Measurements from ENCODE around the gene SIAH1. TPM values are rescaled to one million over a fixed set of nuclear protein-coding genes. Genes with fewer than 3 reads are reported as not detected.

Gene SIAH1
- total RNA-seq, 1 experiment from 2014 or later = 29.9 TPM

DNA sequence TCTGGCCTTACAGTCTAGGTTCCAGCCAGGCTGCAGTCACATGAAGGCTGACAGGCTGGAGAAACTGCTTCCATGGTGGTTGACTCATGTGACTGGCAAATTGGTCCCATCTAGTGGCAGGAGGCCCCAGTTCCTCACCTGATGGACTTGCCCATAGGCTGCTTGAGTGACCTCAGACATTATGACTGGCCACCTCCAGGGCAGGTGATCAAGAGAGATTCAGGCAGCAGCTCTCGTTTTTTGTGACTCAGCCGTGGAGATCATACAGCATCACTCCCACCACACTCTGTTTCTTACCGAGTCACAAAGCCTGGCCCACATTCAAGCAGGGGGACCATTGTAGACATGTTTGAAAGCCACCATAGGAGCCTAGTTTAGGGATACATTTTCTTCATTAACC, 34.5 kb downstream of the SIAH1 start (continued):
- TF ChIP-seq IRF2 (CRISPR knock-in tag; IDR thresholded peaks at IDR 0.05; ENCODE audit: borderline replicate concordance, low read depth) = no peak
- TF ChIP-seq SP1 (CRISPR knock-in tag; conservative IDR thresholded peaks at IDR 0.05) = no peak

GRCh38 chr16:48347980-48348379, 37.2 kb downstream of the SIAH1 start:
- Mint-ChIP-seq H3K36me3 (peaks cover 30% of the 10 kb centered on the region), H3K27ac (no peak overlapping the region), H3K9me3 (no peaks in the 10 kb centered on the region), H3K4me3 (no peak overlapping the region), H3K4me1 (no peaks in the 10 kb centered on the region), H3K27me3 (ENCODE audit: low read depth) (no peaks in the 10 kb centered on the region)
- ATAC-seq = no peak
- no peak for TF ChIP-seq TEAD1 (CRISPR knock-in tag; IDR thresholded peaks at IDR 0.05)
- TF ChIP-seq ZBTB43 (CRISPR knock-in tag; IDR thresholded peaks at IDR 0.05) = no peak
- TF ChIP-seq MXD4 (CRISPR knock-in tag; IDR thresholded peaks at IDR 0.05; ENCODE audit: borderline replicate concordance) = no peak
- TF ChIP-seq EMX1 (CRISPR knock-in tag; IDR thresholded peaks at IDR 0.05) = no peak
- no peak for TF ChIP-seq JUN (CRISPR knock-in tag; IDR thresholded peaks at IDR 0.05)
- TF ChIP-seq ZNF532 (CRISPR knock-in tag; IDR thresholded peaks at IDR 0.05; ENCODE audit: borderline replicate concordance) = no peak
- TF ChIP-seq FOXK1 (CRISPR knock-in tag; IDR thresholded peaks at IDR 0.05) = no peak
- no peak for TF ChIP-seq FOXP1 (CRISPR knock-in tag; IDR thresholded peaks at IDR 0.05; ENCODE audit: borderline replicate concordance)
- TF ChIP-seq, protein P1, sequence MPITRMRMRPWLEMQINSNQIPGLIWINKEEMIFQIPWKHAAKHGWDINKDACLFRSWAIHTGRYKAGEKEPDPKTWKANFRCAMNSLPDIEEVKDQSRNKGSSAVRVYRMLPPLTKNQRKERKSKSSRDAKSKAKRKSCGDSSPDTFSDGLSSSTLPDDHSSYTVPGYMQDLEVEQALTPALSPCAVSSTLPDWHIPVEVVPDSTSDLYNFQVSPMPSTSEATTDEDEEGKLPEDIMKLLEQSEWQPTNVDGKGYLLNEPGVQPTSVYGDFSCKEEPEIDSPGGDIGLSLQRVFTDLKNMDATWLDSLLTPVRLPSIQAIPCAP (CRISPR knock-in tag; IDR thresholded peaks at IDR 0.05) = no peak
- no peak for TF ChIP-seq FOXP4 (CRISPR knock-in tag; IDR thresholded peaks at IDR 0.05)
- TF ChIP-seq CBFB (CRISPR knock-in tag; IDR thresholded peaks at IDR 0.05; ENCODE audit: low read depth) = no peak
- CTCF ChIA-PET = no interaction called here
- DNase-seq (ENCODE audit: low spot score) = no peak
- POLR2A ChIA-PET = no interaction called here

DNA sequence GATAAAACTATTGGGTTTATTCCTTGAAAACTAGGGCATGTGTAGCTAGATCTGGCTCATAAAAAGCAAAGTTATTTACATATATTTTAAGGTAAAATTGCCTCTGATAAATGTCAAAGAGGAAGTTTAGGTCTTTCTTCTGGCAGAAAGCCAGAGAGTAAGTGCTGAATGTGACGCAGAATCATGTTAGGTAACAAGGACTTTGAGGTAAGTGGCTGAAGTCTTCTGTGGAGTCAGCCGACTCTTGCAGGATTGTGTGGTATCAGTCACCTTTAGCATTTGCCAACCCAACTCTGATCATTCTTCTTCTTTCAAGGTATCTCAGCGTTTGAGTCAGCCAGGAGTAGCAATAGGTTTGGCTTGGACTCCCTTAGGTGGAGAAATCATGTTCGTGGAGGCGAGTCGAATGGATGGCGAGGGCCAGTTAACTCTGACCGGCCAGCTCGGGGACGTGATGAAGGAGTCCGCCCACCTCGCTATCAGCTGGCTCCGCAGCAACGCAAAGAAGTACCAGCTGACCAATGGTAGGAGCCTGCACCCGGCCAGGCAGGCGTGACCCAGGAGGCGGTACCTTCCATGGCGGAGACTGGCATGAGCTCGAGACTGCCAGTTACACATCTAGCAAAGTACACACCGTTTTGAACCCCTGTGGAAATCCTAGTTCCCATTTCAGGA, 37.9 kb downstream of the SIAH1 start:
- no peak overlapping the region for H3K27ac Mint-ChIP-seq
- ChIA-PET CTCF (no interaction called here), POLR2A (no interaction called here)
- H3K9me3 Mint-ChIP-seq = no peaks in the 10 kb centered on the region
- DNase-seq (ENCODE audit: low spot score) (no peak), ATAC-seq (no peak)
- no peaks in the 10 kb centered on the region for H3K4me1 Mint-ChIP-seq
- peaks cover 30% of the 10 kb centered on the region for H3K36me3 Mint-ChIP-seq
- no peak overlapping the region for H3K4me3 Mint-ChIP-seq
- H3K27me3 Mint-ChIP-seq (ENCODE audit: low read depth) = no peaks in the 10 kb centered on the region
- TF ChIP-seq JUN (CRISPR knock-in tag; IDR thresholded peaks at IDR 0.05) = no peak
- no peak for TF ChIP-seq ZNF532 (CRISPR knock-in tag; IDR thresholded peaks at IDR 0.05; ENCODE audit: borderline replicate concordance)
- no peak for TF ChIP-seq AFF4 (CRISPR knock-in tag; IDR thresholded peaks at IDR 0.05; ENCODE audit: borderline replicate concordance)
- TF ChIP-seq ZNF232 (CRISPR knock-in tag; IDR thresholded peaks at IDR 0.05) = no peak
- no peak for TF ChIP-seq ZBTB21 (CRISPR knock-in tag; IDR thresholded peaks at IDR 0.05; ENCODE audit: borderline replicate concordance)

Data from WTC11 (cell line).